HFF-Myc (cell line): Measurements from ENCODE around the gene BRSK1.

ENCODE experiments used
- DNase-seq: peaks from one replicate; pipeline ENCODE4 v3.0.0-alpha.2; 2011; ENCODE audit warnings: low read depth; ENCODE audit errors: extremely low read depth
- H3K4me3 ChIP-seq: replicated peaks from 2 replicates; pipeline ENCODE4 v1.5.1; 2011; ENCODE audit warnings: low read depth, mild to moderate bottlenecking, control low read depth, low read length
- TF ChIP-seq, protein P1 (sequence below): IDR thresholded peaks from 2 replicates; pipeline ENCODE4 v1.5.1; 2012; ENCODE audit warnings: mild to moderate bottlenecking, low read depth, low read length, control low read depth; ENCODE audit errors: missing control alignments

Gene BRSK1

DNA sequence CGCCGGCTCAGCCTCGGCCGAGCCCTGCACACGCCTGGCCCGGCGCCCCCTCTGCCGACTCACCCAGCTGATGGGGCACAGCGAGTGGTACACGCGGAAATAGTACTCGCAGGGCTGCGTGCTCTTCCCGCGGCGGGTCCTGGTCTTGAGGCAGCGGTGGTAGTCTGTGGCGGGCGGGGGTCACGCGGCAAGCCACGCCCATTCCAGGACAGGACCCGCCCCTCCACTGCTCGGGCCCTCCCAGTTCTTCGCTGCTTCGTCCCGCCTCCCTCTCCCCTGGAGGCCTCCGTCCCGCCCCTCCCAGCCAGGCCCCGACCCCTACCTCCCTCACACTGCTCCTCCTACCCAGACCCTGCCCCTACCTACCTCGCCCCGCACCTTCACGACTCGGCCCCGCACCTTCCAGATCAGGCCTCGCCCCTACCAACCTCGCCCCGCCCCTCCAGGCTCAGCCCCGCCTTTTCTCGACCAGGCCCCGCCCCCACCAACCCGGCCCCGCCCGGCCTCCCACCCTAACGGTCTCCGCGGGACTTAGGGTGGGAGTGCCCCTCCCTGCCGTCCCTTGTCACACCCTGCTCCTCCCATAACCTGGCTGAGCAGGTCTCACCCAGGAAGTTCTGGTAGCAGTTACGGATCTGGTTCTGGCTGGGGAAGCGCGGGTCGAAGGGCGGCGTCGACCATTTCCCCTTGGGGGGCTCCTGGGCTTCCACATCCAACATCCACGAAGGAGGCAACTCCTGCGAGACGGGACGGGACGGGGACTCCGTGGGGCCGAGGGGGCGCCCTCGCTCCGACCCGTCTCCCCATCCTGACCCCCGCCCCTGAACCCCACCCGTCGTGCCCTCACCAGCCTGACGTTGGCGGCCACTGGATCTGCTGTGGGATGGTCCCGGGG lies 70.3 kb downstream of the BRSK1 start:
- TF ChIP-seq, protein P1, sequence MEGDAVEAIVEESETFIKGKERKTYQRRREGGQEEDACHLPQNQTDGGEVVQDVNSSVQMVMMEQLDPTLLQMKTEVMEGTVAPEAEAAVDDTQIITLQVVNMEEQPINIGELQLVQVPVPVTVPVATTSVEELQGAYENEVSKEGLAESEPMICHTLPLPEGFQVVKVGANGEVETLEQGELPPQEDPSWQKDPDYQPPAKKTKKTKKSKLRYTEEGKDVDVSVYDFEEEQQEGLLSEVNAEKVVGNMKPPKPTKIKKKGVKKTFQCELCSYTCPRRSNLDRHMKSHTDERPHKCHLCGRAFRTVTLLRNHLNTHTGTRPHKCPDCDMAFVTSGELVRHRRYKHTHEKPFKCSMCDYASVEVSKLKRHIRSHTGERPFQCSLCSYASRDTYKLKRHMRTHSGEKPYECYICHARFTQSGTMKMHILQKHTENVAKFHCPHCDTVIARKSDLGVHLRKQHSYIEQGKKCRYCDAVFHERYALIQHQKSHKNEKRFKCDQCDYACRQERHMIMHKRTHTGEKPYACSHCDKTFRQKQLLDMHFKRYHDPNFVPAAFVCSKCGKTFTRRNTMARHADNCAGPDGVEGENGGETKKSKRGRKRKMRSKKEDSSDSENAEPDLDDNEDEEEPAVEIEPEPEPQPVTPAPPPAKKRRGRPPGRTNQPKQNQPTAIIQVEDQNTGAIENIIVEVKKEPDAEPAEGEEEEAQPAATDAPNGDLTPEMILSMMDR, result no peak
- H3K4me3 ChIP-seq, result peak overlapping the region; percentile 33
- DNase-seq, result no peak

GRCh38 chr19:55354698-55355212 lies 71.0 kb downstream of the BRSK1 start, which contains the start of gene COX6B2:
Gene COX6B2 (minus strand): TSS chr19:55354719. CDS start chr19:55354521, 198 bp downstream.
- DNase-seq, result no peak
- peak within 1 kb of the TSS; percentile 33 for H3K4me3 ChIP-seq
- TF ChIP-seq, protein P1, result no peak

DNA sequence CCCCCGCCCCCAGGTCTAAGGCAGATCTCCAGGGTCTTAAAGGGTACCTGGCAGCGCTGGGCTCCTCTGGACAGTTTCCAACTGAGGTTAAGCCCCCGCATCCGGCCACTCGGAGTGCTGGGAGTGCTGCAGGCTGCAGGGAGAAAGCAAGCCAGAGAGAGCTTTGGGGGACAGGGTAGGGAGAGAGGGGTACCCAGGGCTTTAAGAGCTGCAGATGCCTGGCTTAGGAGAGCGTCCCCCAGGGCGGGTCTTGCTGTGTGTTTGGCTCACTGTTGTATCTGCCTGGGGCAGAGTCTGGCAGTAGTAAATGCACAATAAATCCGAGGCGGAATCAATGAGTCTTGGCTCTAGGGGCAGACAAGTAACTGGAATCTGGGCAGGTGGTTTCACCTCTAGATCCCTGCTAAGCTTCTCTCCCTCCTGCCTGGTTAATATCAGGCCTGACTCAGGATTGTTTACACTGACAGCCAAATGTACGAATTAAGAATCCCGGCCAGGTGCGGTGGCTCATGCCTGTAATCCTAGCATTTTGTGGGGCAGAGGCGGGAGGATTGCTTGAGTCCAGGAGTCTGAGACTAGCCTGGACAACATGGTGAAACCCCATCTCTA lies 71.5 kb downstream of the BRSK1 start:
- DNase-seq, result no peak
- TF ChIP-seq, protein P1, result no peak
- H3K4me3 ChIP-seq, result no peak overlapping the region

DNA sequence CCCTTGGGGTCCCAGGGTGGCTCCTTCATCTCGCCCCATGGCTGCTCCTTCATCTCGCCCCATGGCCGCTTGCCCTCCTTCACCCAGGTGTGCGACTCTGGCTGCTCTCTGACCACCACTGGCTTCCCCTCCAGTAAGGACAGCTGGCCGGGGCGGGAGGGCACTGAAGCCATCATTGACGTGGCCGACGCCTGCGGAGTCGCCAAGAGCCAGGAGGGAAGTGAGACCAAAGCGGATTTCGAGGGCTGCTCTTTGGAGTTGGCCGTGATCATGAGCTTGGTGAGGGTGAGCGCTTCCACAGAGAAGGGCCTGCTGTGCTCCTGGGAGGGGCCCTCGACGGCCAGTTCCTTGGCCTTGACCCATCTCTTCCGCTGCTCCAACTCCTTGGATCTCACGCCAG lies 74.7 kb downstream of the BRSK1 start:
- DNase-seq, result no peak
- TF ChIP-seq, protein P1, result no peak
- H3K4me3 ChIP-seq, result no peak overlapping the region

DNA sequence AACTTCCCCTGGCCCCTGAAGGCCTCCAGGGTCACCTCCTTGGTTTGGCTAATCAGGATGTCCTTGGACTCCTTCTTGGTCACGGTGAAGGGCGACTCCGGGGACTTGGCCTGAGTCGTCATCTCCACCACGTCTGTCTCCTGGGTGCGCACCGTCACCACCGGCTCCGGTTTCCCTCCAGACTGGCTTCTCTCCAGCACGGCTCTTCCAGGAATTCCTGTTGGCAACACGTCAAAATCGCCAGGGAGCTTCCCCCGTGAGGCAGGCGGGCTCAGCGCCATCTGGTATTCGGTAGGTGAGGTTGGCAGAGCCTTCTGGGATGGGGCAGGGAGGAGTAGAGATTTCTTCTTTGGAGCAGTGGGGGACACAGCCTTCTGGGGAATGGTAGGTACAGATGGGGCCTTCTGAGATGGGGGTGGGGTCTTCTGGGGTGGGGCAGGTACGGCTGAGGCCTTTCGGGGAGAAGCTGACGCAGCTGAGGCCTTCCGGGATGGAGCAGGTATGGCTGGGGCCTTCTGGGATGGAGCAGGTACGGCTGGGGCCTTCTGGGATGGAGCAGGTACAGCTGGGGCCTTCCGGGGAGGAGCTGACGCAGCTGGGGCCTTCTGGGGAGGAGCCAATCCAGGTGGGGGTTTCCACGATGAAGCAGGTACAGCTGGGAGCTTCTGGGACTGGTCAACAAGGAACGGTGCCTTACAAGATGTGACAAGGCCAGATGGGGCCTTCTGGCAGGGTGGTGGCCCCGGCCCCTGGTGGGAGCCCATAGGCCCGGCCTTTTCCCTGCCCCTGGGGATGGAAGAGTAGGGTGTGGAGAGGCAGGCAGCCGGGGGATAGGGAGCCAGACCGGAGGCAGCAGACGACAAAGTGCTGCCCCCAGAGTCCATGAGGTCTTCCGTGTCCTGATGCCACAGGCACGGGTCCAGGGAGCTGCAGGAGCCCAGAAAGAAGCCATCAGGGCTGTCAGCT lies 75.4 kb downstream of the BRSK1 start:
- DNase-seq, result no peak
- TF ChIP-seq, protein P1, result no peak
- no peak overlapping the region for H3K4me3 ChIP-seq

DNA sequence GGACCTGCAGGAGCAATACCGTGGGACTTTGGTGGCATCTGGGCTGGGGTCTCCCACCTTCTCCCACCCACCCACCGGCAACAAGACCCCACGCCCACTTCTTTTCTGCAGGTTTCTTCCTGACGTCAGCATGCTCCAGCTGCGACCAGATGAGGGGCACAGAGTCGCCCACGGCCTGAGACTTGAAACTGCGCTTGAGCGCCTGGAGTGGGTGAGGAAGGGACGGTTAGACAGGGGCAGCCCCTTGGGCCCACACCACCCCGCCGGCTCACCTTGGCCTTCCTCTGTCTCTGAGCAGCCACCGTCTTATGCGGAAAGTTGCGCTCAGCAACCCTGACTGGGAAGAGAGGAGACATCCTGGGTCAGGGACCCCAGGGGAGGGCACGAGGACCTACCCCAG lies 77.1 kb downstream of the BRSK1 start:
- no peak for DNase-seq
- H3K4me3 ChIP-seq, result no peak overlapping the region
- TF ChIP-seq, protein P1, result no peak
